Amniotic epithelial cell (primary cell): ENCODE results near the gene LTO1.

Experiments used
- DNase-seq: peaks from one replicate; pipeline ENCODE4 v3.0.0-alpha.2; 2010; ENCODE audit warnings: low read depth

The LTO1 gene

DNA sequence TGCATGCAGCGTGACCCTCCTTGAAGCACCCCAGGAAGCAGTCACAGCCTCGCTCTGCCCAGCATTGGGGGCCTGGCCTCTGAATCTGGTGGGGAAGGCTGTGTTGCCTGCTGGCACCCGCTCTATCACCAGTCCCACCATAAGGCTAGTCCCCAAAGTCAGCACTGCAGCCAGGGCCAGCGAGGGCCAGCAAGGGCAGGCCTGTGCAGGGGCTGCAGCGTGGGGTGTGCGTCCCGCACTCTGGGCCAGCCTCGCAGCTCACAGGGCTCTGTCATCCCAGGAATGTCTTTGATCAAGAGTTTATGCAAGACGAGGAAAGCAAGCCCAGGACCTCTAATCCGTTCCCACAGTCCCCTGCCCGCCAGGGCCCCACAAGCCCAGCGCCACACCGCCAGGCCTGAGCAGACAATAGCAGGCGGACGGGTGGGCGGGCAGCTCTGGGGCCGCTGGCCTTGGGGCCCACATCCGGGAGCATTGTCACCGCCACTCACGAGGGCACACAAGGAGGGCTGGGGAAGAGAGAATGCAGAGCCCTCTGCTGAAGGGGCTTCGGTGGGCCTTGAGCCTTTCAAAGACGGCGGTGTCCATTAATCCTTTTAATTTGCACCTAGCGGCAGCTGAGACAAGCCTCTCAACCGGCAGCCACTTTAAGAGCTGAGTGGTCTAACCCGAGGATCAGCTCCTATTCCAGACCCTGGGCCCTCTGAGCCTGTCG is 17.1 kb downstream of the LTO1 start:
- DNase-seq, result peak; percentile 66

DNA sequence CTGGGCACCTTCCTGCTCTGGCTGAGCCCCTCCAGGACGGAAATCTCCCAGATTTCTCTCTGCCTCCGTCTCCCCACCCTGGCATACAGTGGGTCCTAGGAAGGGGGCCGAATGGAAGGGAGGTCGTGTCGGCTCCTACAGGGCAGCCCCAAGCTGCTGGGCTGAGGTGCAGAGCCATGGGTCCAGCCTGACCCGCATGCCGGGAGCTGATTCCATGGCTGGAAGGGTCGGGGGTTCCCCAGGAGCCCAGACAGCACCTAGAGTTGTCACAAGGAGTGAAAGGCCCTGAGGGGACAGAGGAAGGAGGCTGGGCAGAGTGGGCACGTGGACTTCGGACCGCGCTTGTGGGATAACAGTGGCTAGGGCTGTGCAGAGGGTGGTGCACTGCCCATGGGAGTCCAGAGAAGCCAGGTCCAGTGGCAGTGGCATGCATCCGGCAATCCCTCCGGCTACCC is 17.7 kb downstream of the LTO1 start:
- DNase-seq, result no peak

DNA sequence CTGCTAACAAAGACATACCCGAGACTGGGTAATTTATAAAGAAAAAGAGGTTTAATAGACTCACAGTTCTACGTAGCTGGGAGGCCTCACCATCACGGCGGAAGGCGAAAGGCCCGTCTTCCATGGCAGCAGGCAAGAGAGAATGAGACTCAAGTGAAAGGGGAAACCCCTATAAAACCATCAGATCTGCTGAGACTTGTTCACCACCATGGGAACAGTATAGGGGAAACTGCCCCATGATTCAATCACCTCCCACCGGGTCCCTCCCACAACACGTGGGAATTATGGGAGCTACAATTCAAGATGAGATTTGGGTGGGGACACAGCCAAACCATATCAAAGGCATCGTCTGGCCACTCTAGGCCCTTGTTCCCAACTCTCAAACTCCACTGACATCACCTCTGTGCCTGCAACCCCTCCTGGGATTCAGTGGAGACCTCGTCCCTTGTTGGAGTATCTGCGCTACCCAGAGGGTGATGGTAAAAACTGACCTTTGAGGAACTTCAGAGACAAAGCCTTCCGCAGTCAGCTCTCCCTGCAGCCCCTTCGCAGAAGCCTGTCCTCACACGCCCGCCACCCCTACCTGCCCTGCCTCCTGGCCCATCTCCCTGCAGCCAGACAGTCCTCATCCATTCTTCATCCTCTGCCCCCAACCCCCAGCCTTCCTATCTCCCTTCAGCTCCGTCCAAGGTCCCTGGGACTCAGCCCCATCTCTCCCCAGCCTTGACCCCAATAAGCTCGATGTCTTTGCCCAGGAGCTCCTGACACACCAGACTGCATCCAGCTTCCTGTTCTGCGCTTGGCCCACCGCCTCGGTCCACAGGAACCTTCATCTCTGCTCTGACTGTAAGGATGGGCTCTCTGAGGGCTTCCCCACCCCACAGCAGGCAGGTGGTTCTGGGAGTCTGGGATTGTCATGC is 18.4 kb downstream of the LTO1 start:
- DNase-seq, result no peak

DNA sequence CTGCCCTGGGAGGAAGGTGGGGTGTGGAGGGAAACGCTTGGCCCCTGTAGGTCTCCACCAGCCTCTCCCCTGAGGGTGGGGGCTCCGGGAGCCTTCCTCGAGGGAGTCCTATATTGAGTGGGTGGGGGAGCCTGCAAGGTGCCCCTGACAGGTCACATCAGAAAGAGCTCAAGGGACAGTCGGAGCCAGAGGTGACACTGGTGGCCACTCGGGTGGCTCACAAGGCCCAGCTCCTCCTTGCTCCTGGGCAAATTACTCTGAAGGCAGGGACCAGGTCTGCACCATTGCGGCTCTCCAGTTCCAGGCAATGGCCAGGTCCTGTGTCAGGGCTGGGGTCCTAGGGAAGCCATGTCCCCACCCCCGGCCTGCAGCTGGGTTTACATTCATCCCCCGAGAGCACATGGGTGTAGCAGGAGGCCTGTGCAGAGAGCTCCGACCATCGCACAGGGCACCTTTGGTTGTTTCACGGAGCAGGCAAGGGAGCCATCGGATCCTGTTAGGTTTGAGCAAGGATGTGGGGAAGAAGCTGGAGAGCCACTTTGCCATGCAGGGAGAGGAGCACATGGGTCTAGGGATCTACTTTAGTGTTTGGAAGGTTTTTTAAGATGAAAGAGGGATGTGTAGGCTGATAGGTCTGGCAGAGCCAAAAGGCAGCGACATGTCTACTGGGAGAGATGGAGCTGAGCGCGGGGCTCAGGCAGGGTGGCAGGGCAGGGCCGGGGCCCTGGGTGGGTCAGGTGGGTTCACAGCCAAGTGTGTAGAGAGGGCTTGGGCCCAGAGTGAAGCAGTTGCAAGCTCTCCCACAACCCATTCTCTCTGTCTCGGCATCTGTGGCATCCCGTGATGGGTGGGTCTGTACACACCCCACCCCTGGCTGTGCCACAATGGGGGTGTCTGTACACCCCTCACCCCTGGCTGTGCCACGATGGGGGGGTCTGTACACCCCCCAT is 19.4 kb downstream of the LTO1 start:
- no peak for DNase-seq

DNA sequence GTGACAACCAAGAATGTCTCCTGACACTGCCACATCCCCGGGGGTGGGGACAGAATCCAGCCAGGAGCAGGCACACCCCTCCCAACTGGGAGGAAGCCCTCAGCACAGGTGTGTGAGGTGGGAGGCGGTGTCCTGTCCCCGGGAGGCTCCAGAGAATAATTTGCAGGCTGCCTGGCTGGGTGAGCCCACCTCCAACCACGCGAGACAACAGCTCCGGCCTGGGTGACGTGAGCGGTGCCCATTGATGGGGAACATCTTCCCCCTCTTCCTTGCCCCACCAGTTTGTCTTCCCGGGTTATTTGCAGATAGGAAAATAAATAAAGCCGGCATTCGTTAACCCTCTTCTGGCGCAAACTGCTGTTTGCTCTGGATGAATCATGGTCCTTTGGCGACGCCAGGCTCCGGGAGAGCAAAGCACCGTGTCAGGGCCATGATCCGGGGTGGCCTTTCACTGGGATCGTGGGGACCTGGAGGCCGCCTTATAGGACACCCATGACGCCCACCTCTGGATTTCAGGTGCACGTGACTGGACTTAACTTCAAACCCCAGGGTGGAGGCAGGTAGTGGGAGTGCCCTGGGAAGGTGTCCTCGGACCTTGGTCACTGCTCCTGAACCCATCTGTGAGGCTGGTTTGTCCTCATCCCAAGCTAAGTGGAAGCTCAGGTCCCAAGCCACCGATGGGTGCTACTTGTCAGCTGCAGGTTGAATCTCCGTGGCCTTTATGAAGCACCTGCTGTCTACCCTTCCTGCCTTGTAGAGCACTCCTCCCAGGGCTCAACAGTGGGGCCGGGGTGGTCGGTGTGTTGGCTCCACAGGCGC is 20.3 kb downstream of the LTO1 start:
- DNase-seq, result no peak

DNA sequence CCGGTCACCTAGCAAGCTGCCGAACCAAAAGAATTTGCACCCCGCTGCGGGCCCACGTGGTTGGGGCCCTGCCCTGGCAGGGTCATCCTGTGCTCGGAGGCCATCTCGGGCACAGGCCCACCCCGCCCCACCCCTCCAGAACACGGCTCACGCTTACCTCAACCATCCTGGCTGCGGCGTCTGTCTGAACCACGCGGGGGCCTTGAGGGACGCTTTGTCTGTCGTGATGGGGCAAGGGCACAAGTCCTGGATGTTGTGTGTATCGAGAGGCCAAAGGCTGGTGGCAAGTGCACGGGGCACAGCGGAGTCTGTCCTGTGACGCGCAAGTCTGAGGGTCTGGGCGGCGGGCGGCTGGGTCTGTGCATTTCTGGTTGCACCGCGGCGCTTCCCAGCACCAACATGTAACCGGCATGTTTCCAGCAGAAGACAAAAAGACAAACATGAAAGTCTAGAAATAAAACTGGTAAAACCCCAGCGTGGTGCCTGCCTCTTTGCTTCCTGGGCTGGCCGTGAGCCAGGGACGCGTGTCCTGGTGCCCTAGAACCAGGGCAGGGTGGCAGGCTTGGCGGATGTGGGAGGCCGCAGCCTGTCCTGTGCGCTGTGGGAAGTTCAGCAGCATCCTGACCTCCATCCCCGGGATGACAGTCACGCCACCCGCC is 21.0 kb downstream of the LTO1 start:
- DNase-seq, result no peak

DNA sequence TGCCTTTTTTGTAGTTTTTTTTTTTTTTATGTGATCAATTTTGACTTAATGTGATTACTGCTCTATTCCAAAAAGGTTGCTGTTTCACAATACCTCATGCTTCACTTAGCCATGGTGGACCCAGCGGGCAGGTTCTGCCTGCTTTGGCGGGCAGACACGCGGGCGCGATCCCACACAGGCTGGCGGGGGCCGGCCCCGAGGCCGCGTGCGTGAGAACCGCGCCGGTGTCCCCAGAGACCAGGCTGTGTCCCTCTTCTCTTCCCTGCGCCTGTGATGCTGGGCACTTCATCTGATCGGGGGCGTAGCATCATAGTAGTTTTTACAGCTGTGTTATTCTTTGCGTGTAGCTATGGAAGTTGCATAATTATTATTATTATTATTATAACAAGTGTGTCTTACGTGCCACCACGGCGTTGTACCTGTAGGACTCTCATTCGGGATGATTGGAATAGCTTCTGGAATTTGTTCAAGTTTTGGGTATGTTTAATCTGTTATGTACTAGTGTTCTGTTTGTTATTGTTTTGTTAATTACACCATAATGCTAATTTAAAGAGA is 21.7 kb downstream of the LTO1 start:
- no peak for DNase-seq

DNA sequence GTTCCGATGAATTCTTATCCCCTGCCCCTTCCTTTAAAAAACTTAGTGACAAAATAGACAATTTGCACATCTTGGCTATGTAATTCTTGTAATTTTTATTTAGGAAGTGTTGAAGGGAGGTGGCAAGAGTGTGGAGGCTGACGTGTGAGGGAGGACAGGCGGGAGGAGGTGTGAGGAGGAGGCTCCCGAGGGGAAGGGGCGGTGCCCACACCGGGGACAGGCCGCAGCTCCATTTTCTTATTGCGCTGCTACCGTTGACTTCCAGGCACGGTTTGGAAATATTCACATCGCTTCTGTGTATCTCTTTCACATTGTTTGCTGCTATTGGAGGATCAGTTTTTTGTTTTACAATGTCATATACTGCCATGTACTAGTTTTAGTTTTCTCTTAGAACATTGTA is 22.2 kb downstream of the LTO1 start:
- no peak for DNase-seq

DNA sequence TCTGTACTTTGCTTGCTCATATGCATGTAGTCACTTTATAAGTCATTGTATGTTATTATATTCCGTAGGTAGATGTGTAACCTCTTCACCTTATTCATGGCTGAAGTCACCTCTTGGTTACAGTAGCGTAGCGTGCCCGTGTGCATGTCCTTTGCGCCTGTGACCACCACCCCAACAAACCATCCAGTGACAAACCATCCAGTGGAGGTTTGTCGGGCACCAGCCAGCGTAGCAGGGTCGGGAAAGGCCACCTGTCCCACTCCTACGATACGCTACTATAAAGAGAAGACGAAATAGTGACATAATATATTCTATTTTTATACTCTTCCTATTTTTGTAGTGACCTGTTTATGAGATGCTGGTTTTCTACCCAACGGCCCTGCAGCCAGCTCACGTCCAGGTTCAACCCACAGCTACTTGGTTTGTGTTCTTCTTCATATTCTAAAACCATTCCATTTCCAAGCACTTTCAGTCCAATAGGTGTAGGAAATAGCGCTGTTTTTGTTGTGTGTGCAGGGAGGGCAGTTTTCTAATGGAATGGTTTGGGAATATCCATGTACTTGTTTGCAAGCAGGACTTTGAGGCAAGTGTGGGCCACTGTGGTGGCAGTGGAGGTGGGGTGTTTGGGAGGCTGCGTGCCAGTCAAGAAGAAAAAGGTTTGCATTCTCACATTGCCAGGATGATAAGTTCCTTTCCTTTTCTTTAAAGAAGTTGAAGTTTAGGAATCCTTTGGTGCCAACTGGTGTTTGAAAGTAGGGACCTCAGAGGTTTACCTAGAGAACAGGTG is 23.1 kb downstream of the LTO1 start:
- DNase-seq, result no peak

DNA sequence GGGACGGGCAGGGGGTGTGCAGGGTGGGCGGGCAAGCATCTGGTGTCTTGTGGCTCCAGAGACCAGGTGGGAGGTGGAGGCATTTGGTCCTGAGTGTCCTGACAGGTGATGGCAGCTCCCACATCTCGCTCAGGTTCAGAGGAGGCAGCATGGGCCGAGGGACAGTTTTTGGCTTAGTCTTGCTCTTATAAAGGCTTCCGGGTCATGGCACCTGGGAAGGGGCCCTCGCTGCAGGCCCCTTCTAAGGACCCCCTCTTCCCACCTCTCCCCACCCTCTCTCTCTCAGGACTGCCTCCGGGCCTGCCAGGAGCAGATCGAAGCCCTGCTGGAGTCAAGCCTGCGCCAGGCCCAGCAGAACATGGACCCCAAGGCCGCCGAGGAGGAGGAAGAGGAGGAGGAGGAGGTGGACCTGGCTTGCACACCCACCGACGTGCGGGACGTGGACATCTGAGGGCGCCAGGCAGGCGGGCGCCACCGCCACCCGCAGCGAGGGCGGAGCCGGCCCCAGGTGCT is 24.3 kb downstream of the LTO1 start:
- no peak for DNase-seq

DNA sequence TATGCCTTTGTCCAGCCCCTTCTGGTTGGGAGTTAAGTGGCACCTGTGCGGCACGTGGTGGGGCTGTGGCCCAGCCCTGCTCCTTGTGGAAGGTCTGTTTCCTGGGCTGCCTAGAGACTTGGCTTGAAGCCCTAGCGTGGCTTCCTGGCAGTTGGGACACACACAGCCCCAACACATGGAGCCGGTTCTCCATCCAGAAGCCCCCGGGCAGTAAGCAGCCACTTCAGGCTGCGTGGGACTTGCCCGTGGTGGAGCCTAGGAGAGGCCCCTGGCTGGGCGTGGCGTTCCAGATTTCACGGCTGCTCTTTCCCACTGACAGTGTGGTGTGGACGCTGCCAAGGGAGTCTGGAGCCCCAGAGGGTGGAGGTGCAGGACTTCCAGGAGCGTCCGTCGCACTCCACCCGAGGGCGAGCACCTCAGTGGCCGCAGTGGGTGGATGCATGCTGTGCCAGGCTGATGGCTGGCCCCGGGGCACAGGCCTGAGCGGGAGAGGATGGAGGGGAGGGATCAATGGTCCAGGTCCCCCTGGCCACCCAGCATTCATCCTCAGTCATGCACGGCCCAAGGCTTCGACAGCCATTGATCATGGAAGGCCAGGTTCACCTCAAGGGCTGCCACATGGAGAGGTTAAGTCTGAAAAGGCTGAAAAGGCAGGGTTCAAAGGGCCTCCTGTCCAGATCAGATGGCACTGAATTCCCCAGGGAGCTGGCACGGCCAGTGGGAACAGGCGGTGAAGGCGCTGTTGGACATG is 24.9 kb downstream of the LTO1 start:
- DNase-seq, result no peak

DNA sequence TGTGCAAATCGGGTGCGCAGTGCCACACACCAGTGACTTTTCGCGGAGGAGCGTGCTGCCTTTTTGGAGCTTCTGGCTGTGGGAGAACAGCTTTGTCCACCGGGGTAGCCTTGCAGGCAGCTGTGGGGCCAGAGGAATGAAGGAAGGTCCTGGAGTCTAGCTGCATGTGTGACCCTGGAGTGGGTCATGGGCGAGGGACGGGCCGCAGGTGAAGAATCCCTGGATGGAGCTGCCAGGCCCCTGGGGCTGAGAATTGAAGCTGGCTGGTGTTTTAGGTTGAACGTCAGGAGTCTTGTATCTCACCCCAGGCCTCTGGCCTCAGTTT is 25.6 kb downstream of the LTO1 start:
- DNase-seq, result no peak

DNA sequence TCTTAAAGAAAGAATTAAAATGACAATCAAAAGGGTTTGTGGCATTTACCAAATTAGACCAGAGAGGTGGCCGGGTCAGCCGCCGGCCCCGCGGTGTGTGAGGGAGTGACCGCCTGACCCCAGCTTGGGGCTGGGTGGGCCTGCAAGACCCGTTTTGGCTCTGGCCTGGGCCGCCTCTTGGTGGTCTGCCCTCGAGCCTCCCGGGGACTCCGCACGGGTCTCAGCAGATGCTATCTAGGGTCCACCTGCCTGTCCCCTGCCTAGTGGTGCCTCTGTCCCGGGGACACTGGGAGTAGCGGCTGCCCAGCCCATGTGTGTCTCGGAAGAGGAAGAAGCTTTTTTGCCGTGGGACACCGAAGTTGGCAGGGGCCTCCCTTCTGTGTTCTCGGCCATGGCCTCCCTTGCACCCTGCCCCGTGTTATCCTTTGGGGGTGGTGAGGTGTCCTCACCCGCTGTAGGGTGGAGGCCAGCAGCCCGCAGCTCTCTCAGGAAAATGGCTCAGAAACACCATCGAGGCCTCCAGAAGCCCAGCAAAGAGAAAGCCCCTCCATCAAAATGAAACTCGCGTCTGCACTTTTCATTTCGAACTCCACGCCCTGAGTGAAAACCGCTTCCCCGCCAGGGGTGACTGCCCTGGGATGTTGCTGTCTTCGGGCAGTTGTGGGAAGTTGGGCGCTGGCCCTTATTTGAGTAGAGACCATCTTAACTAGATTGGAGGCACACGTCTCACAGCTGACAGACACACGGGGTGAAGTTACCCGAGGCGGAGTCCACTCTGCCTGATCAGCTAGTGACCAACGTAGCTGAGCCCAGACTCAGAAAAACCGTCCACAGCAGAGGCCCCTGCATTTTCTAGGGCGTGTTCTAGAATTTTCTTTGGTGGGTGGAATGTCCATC is 26.2 kb downstream of the LTO1 start:
- DNase-seq, result no peak

DNA sequence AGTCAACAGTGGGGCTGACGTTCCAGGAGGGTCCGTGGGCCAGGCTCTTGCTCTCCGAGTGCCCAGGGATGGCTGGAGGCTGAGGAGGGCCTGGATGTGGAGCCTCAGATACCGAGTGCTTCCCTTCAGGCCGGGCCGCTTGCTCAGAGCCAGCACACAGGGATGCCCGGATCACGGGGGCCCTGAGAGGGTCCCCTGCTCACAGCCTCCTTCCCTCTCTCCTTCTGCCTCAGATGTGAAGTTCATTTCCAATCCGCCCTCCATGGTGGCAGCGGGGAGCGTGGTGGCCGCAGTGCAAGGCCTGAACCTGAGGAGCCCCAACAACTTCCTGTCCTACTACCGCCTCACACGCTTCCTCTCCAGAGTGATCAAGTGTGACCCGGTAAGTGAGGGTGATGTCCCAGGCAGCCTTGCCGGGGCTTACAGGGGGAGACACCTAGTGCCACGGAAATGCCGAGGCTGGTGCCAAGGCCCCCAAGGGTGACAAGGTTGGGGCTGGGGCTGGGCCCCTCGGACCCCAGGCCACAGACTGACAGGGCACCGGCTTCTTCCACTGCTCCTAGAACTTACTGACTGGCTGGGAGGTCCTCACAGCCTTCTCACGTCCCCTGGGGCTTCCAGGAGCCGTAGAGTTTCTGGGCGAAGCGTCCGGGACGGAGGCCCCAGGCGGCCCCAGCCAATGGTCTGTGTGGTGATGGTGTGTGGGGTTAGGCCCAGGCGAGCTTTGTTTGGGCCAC is 27.2 kb downstream of the LTO1 start:
- no peak for DNase-seq

DNA sequence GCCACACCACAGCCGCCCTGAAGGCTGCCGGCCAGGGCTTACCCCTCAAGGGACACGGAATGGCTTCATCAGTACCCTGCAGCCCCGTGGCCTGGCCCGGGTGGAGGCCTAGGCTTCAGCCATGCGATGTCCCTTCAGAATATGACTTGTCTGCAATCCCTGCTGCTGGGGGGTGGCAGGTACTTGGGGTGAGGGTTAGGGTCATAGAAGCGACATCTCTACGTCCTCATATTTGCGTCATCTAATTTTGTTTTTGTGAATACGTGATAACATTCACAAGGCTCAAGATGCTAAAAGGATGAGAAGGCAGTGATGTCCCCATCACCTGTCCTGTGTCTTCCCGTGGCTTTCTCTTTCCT is 27.8 kb downstream of the LTO1 start:
- DNase-seq, result no peak

DNA sequence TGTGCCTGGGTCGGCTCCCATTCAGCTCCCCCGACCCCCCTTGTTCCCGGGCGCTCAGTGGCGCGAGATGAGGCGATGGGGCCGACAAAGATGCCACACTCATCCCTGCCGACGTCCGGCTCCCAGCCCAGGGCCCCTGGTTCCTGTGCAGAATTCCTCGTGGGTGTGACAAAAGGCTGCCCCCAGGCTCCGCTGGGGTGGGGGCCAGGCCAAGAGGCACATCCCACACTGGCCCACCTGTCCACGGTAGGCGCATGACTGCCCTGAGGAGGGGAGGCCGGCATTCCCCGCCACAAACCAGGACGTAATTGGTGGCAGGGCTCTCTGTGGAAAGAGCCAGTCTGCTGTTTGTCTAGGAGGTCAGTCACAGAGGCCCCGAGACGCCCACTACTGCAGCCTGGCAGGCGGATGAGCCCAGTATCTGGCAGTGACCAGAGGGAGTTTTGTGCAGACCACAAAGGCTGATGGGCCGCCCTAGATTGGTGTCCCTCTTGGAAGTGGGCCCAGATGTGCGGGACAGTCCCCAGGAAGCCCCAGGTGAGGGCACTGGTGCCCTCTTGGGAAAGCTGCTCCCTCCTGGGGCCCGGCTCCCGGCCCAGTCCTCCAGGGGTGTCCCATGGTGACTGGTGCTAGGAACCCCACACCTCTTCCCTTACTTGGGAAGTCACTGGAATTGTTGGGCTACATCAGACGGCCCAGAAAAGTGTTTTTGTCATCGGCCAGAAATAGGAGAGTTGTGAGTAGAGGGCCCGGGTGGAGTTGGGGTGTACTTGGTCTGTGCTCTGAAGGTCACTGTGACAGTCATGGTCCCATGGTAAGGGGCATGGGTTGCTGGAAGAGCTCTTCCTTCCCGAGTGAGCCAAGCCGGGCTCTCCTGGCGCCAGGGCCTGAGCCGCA is 28.4 kb downstream of the LTO1 start:
- no peak for DNase-seq
